Common myeloid progenitor, CD34-positive (primary cell): ENCODE measurements around the gene GSS.

Experiments
- CTCF ChIA-PET: fragments of 350-600 bp; sonication (Branson Sonifier 250); formaldehyde crosslinking; loops from one replicate; lab custom pipeline; 2021; ENCODE audit warnings: antibody characterized with exemption; lab: Charles Lee
- POLR2A ChIA-PET: fragments of 350-600 bp; sonication (Branson Sonifier 250); formaldehyde crosslinking; loops from one replicate; lab custom pipeline; 2021; ENCODE audit warnings: antibody characterized with exemption; lab: Charles Lee
- DNase-seq, 3 donors: peaks; one replicate each; pipeline versions ENCODE4 v3.0.0 to v3.0.0-alpha.2; 2013
- H3K27ac ChIP-seq, 2 experiments: 1 replicate in 1 of 2; 2 replicates in 1 of 2; pipeline ENCODE4 v1.7.0; 2013; ENCODE audit warnings: inconsistent platforms in 2 of 2, low read length in 2 of 2, mild to moderate bottlenecking in 2 of 2, low read depth in 1 of 2, moderate library complexity in 1 of 2; ENCODE audit not compliant: severe bottlenecking in 2 of 2, insufficient read depth in 1 of 2, poor library complexity in 1 of 2
- H3K27me3 ChIP-seq, 5 experiments: replicated peaks in 2 of 5; 1 replicate in 3 of 5; 2 replicates in 2 of 5; pipeline versions ENCODE4 v1.6.1 to v1.7.0; 2013; ENCODE audit warnings: low read length in 4 of 5, mild to moderate bottlenecking in 2 of 5, moderate library complexity in 2 of 5, inconsistent platforms in 1 of 5; ENCODE audit not compliant: insufficient read depth in 5 of 5, control insufficient read depth in 4 of 5
- H3K36me3 ChIP-seq, 4 experiments: 1 replicate in 2 of 4; 2 replicates in 2 of 4; pipeline versions ENCODE4 v1.6.1 to v1.7.0; 2013; ENCODE audit warnings: low read length in 3 of 4, control low read depth in 1 of 4, mild to moderate bottlenecking in 1 of 4; ENCODE audit not compliant: control insufficient read depth in 4 of 4, insufficient read depth in 4 of 4
- H3K4me1 ChIP-seq, 4 experiments: 1 replicate in 3 of 4; 2 replicates in 1 of 4; pipeline versions ENCODE4 v1.6.1 to v1.7.1; 2013; ENCODE audit warnings: low read length in 3 of 4, mild to moderate bottlenecking in 3 of 4, control low read depth in 1 of 4, inconsistent platforms in 1 of 4, moderate library complexity in 1 of 4; ENCODE audit not compliant: control insufficient read depth in 4 of 4, insufficient read depth in 4 of 4; ENCODE audit errors: control extremely low read depth in 1 of 4
- H3K4me3 ChIP-seq, 7 experiments: 1 replicate in 4 of 7; 2 replicates in 3 of 7; pipeline versions ENCODE4 v1.5.1 to v1.7.0; 2013; ENCODE audit warnings: mild to moderate bottlenecking in 7 of 7, low read length in 6 of 7, moderate library complexity in 6 of 7, inconsistent platforms in 2 of 7, low read depth in 2 of 7, control low read depth in 1 of 7; ENCODE audit not compliant: insufficient read depth in 4 of 7, control insufficient read depth in 1 of 7; ENCODE audit errors: extremely low read depth in 1 of 7
- H3K9me3 ChIP-seq, 5 experiments: 1 replicate in 4 of 5; 2 replicates in 1 of 5; pipeline versions ENCODE4 v1.6.1 to v1.7.1; 2013; ENCODE audit warnings: low read length in 4 of 5, mild to moderate bottlenecking in 2 of 5, inconsistent platforms in 1 of 5, low read depth in 1 of 5, moderate library complexity in 1 of 5; ENCODE audit not compliant: control insufficient read depth in 4 of 5, insufficient read depth in 2 of 5; ENCODE audit errors: control extremely low read depth in 1 of 5
- WGBS: methylation state at CpG from one replicate; pipeline ENCODE4 v1.1.5; 2013; ENCODE audit not compliant: insufficient coverage; 5-methylcytosine and 5-hydroxymethylcytosine counted together

GSS gene

GRCh38 chr20:35001596-35002362 lies 46.2 kb upstream of the GSS start:
- WGBS = 97% methylated on average over 13 of the region's 15 CpGs
- DNase-seq = peak in 1 of 3 donors; percentile 8
- no peaks in the 10 kb centered on the region for H3K4me1 ChIP-seq
- no peak overlapping the region for H3K27ac ChIP-seq
- no peaks in the 10 kb centered on the region for H3K27me3 ChIP-seq
- H3K36me3 ChIP-seq = peaks cover 20 to 96% (median 81%) of the 10 kb centered on the region in 4 experiments
- H3K4me3 ChIP-seq = no peak overlapping the region
- ChIA-PET CTCF (interaction anchor here (1.0 to 2.1 kb wide), 6 partner anchors 8 to 166 kb away, joined by 3 to 9 read pairs (median 4); no protein-coding TSS in a partner anchor), POLR2A (interaction anchor here (0.6 kb wide), 1 partner anchor 1220 kb away, joined by 3 read pairs; no protein-coding TSS in a partner anchor)
- H3K9me3 ChIP-seq = no peaks in the 10 kb centered on the region

- Histone ChIP-seq H3K4me3 (no peak overlapping the region), H3K9me3 (no peaks in the 10 kb centered on the region), H3K36me3 (peaks cover 20 to 95% (median 80%) of the 10 kb centered on the region in 4 experiments), H3K27ac (no peak overlapping the region), H3K4me1 (no peaks in the 10 kb centered on the region), H3K27me3 (no peaks in the 10 kb centered on the region)
- CTCF ChIA-PET = interaction anchor here (1.0 to 2.1 kb wide), 5 partner anchors 11 to 165 kb away, joined by 3 to 9 read pairs (median 5); no protein-coding TSS in a partner anchor
- 97% methylated on average over 23 of the region's 28 CpGs for WGBS
- POLR2A ChIA-PET = no interaction called here
- DNase-seq = no peak
These were observed 45.5 kb upstream of the GSS start for GRCh38 chr20:35000922-35001595.

DNA sequence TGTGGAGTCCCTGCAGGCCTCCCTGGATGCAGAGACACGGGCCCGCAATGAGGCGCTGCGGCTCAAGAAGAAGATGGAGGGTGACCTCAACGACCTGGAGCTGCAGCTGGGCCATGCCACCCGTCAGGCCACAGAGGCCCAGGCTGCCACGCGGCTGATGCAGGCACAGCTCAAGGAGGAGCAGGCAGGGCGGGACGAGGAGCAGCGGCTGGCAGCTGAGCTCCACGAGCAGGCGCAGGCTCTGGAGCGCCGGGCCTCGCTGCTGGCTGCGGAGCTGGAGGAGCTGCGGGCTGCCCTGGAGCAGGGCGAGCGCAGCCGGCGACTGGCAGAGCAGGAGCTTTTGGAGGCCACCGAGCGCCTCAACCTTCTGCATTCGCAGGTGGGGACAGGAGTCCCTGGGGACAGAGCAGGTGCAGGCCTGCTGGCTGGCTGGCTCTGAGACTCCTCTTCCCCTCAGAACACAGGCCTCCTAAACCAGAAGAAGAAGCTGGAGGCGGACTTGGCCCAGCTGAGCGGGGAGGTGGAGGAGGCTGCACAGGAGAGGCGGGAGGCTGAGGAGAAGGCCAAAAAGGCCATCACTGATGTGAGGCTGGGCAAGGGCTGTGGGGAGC lies 44.8 kb upstream of the GSS start:
- ChIA-PET CTCF (interaction anchor here (1.2 to 2.1 kb wide), 4 partner anchors 11 to 165 kb away, joined by 4 to 9 read pairs (median 6); no protein-coding TSS in a partner anchor), POLR2A (no interaction called here)
- no peaks in the 10 kb centered on the region for H3K9me3 ChIP-seq
- H3K27me3 ChIP-seq = no peaks in the 10 kb centered on the region
- no peak overlapping the region for H3K27ac ChIP-seq
- WGBS = 96% methylated on average over 26 of the region's 28 CpGs
- no peak overlapping the region for H3K4me3 ChIP-seq
- DNase-seq = no peak
- peaks cover 18 to 95% (median 80%) of the 10 kb centered on the region in 4 experiments for H3K36me3 ChIP-seq
- no peaks in the 10 kb centered on the region for H3K4me1 ChIP-seq

GRCh38 chr20:34999782-35000181 lies 44.2 kb upstream of the GSS start:
- 96% methylated on average over 10 of the region's 10 CpGs for WGBS
- Histone ChIP-seq H3K27ac (no peak overlapping the region), H3K27me3 (no peaks in the 10 kb centered on the region), H3K9me3 (no peaks in the 10 kb centered on the region), H3K4me1 (no peaks in the 10 kb centered on the region), H3K4me3 (no peak overlapping the region), H3K36me3 (peaks cover 19 to 95% (median 78%) of the 10 kb centered on the region in 4 experiments)
- DNase-seq = no peak
- ChIA-PET CTCF (interaction anchor here (1.0 to 2.1 kb wide), 4 partner anchors 9 to 167 kb away, joined by 3 to 6 read pairs (median 4); no protein-coding TSS in a partner anchor), POLR2A (no interaction called here)

- H3K36me3 ChIP-seq = peaks cover 18 to 94% (median 74%) of the 10 kb centered on the region in 4 experiments
- no peaks in the 10 kb centered on the region for H3K27me3 ChIP-seq
- ChIA-PET CTCF (interaction anchor here (0.6 to 1.1 kb wide), 4 partner anchors 9 to 166 kb away, joined by 3 read pairs; no protein-coding TSS in a partner anchor), POLR2A (no interaction called here)
- DNase-seq = no peak
- H3K27ac ChIP-seq = no peak overlapping the region
- WGBS = 97% methylated on average over 25 of the region's 25 CpGs
- no peaks in the 10 kb centered on the region for H3K9me3 ChIP-seq
- no peaks in the 10 kb centered on the region for H3K4me1 ChIP-seq
- no peak overlapping the region for H3K4me3 ChIP-seq
These were observed 43.4 kb upstream of the GSS start for GRCh38 chr20:34999021-34999451.

GRCh38 chr20:34998331-34998950 lies 42.8 kb upstream of the GSS start:
- Histone ChIP-seq H3K27ac (no peak overlapping the region), H3K9me3 (no peaks in the 10 kb centered on the region), H3K4me3 (no peak overlapping the region), H3K4me1 (no peaks in the 10 kb centered on the region), H3K27me3 (no peaks in the 10 kb centered on the region), H3K36me3 (peaks cover 16 to 94% (median 72%) of the 10 kb centered on the region in 4 experiments)
- CTCF ChIA-PET = interaction anchor here (0.6 to 1.1 kb wide), 4 partner anchors 10 to 165 kb away, joined by 3 read pairs; no protein-coding TSS in a partner anchor
- POLR2A ChIA-PET = no interaction called here
- 97% methylated on average over 26 of the region's 28 CpGs for WGBS
- no peak for DNase-seq
